HG03097 (cell line): ENCODE measurements around the gene ATP5F1D.
"Not testable (repeated sequence)": the region's sequence is repeated elsewhere in the genome, so short reads cannot be mapped to it uniquely, and the experiment has no call there.

ENCODE experiments used
- ATAC-seq: cut with Tn5 transposase; IDR thresholded peaks from one replicate; pipeline ENCODE4 v1.9.1; 2021; ENCODE audit not compliant: unreplicated experiment, low FRiP score

Gene ATP5F1D

GRCh38 chr19:1241417-1242095 is at the start of gene ATP5F1D:
Gene ATP5F1D, plus strand, starts transcription at chr19:1241751. Its CDS starts 100 bp downstream, at chr19:1241851.
- ATAC-seq = peak; percentile 57

GRCh38 chr19:1199531-1199930 is 42.0 kb upstream of the ATP5F1D start:
- no peak for ATAC-seq

GRCh38 chr19:1200614-1201013 is 40.9 kb upstream of the ATP5F1D start:
- not testable (repeated sequence) for ATAC-seq

GRCh38 chr19:1205114-1206099 is 36.1 kb upstream of the ATP5F1D start, which contains the start of gene STK11:
Gene STK11, plus strand, starts transcription at chr19:1205778. Its CDS starts 1,136 bp downstream, at chr19:1206914.
- ATAC-seq = peak; percentile 67

GRCh38 chr19:1206150-1206863 is 35.2 kb upstream of the ATP5F1D start:
- ATAC-seq = no peak

GRCh38 chr19:1206864-1207450 is 34.6 kb upstream of the ATP5F1D start:
- ATAC-seq = no peak

- ATAC-seq = not testable (repeated sequence)
Observed at GRCh38 chr19:1208830-1209229, 32.7 kb upstream of the ATP5F1D start.

- no peak for ATAC-seq
Observed at GRCh38 chr19:1210227-1210538, 31.4 kb upstream of the ATP5F1D start.

- no peak for ATAC-seq
Observed at GRCh38 chr19:1211494-1212234, 29.9 kb upstream of the ATP5F1D start.

GRCh38 chr19:1213391-1214286 is 27.9 kb upstream of the ATP5F1D start:
- no peak for ATAC-seq

GRCh38 chr19:1214299-1214861 is 27.2 kb upstream of the ATP5F1D start:
- ATAC-seq = no peak

GRCh38 chr19:1214862-1215731 is 26.5 kb upstream of the ATP5F1D start:
- ATAC-seq = no peak

GRCh38 chr19:1216756-1217155 is 24.8 kb upstream of the ATP5F1D start:
- no peak for ATAC-seq

GRCh38 chr19:1217366-1217765 is 24.2 kb upstream of the ATP5F1D start:
- no peak for ATAC-seq

- no peak for ATAC-seq
Observed at GRCh38 chr19:1218751-1219567, 22.6 kb upstream of the ATP5F1D start.

GRCh38 chr19:1219786-1220476 is 21.6 kb upstream of the ATP5F1D start:
- ATAC-seq = no peak
